Loucy (cell line): ENCODE results near the gene ZDHHC14.

Experiments used
- H2AFZ ChIP-seq: fragments of 200-600 bp; sonication (generic); 2 replicates; pipeline ENCODE4 v1.6.0; 2016; ENCODE audit warnings: antibody characterized with exemption, mild to moderate bottlenecking, low read length, moderate library complexity
- H3F3A ChIP-seq: fragments of 200-600 bp; 2 replicates; pipeline ENCODE4 v1.6.0; 2016; ENCODE audit warnings: antibody characterized with exemption, low read depth, mild to moderate bottlenecking
- H3K27me3 ChIP-seq: fragments of 200-600 bp; sonication (generic); 2 replicates; pipeline ENCODE4 v1.6.1; 2014; ENCODE audit warnings: low read length, mild to moderate bottlenecking; ENCODE audit not compliant: insufficient read depth, poor library complexity, severe bottlenecking
- H3K36me3 ChIP-seq: fragments of 200-600 bp; sonication (generic); 2 replicates; pipeline ENCODE4 v1.6.1; 2016; ENCODE audit warnings: low read length; ENCODE audit not compliant: insufficient read depth
- H3K4me1 ChIP-seq: fragments of 200-600 bp; sonication (generic); 2 replicates; pipeline ENCODE4 v1.5.1; 2014; ENCODE audit warnings: low read length, mild to moderate bottlenecking; ENCODE audit not compliant: insufficient read depth, poor library complexity, severe bottlenecking
- H3K4me2 ChIP-seq: fragments of 200-600 bp; sonication (generic); 2 replicates; pipeline ENCODE4 v1.6.0; 2014; ENCODE audit warnings: antibody characterized with exemption, low read length, low read depth, mild to moderate bottlenecking; ENCODE audit not compliant: poor library complexity, severe bottlenecking
- H3K4me3 ChIP-seq: fragments of 200-600 bp; sonication (generic); 2 replicates; pipeline ENCODE4 v1.5.1; 2014; ENCODE audit warnings: low read length, mild to moderate bottlenecking, mixed read lengths; ENCODE audit not compliant: poor library complexity, severe bottlenecking
- H3K79me2 ChIP-seq: fragments of 200-600 bp; sonication (generic); 2 replicates; pipeline ENCODE4 v1.6.1; 2014; ENCODE audit warnings: low read length; ENCODE audit not compliant: insufficient read depth
- H3K9ac ChIP-seq: fragments of 200-600 bp; sonication (generic); 2 replicates; pipeline ENCODE4 v1.6.0; 2014; ENCODE audit warnings: mild to moderate bottlenecking, low read depth, low read length, moderate library complexity; ENCODE audit not compliant: poor library complexity, severe bottlenecking
- H3K9me2 ChIP-seq: fragments of 200-600 bp; sonication (generic); replicated peaks from 2 replicates; pipeline ENCODE4 v1.6.1; 2016; ENCODE audit warnings: low read depth, low read length, mixed read lengths
- H3K9me3 ChIP-seq: fragments of 200-600 bp; sonication (generic); 2 replicates; pipeline ENCODE4 v1.6.1; 2014; ENCODE audit warnings: mild to moderate bottlenecking, antibody characterized with exemption, low read length, low read depth; ENCODE audit not compliant: insufficient read depth
- H4K20me1 ChIP-seq: fragments of 200-600 bp; sonication (generic); 2 replicates; pipeline ENCODE4 v1.6.0; 2014; ENCODE audit warnings: antibody characterized with exemption, low read length, mild to moderate bottlenecking; ENCODE audit not compliant: insufficient read depth, poor library complexity, severe bottlenecking
- EZH2phosphoT487 ChIP-seq: fragments of 200-600 bp; IDR thresholded peaks from 2 replicates; pipeline ENCODE4 v1.6.1; 2018; ENCODE audit warnings: antibody characterized with exemption, mild to moderate bottlenecking, moderate library complexity, borderline replicate concordance
- TF ChIP-seq, protein P1 (sequence below): fragments of 200-600 bp; sonication (generic); conservative IDR thresholded peaks from 2 replicates; pipeline ENCODE4 v1.5.1; 2014; ENCODE audit warnings: mild to moderate bottlenecking, antibody characterized with exemption, low read length

ZDHHC14 gene

DNA sequence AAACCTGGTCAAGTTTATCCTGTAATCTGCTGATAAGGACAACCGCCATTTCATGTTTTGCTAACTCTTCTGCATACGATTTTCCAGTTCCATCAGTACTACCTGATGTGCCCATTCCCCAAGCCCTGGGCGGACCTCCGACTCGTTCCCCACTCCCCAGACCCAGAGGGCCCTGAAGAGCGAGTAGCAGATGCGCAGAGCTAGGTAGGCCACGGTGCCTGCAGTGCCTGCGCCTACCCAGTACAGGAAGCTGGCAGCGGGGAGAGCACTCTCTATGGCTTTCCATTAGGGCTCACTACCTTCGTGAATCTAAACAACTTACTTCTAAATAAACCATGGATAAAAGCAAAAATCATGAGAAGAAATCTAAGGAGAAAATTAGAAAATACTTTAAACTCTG, 14.3 kb upstream of the ZDHHC14 start:
- H3K4me3 ChIP-seq: no peak overlapping the region
- TF ChIP-seq, protein P1, sequence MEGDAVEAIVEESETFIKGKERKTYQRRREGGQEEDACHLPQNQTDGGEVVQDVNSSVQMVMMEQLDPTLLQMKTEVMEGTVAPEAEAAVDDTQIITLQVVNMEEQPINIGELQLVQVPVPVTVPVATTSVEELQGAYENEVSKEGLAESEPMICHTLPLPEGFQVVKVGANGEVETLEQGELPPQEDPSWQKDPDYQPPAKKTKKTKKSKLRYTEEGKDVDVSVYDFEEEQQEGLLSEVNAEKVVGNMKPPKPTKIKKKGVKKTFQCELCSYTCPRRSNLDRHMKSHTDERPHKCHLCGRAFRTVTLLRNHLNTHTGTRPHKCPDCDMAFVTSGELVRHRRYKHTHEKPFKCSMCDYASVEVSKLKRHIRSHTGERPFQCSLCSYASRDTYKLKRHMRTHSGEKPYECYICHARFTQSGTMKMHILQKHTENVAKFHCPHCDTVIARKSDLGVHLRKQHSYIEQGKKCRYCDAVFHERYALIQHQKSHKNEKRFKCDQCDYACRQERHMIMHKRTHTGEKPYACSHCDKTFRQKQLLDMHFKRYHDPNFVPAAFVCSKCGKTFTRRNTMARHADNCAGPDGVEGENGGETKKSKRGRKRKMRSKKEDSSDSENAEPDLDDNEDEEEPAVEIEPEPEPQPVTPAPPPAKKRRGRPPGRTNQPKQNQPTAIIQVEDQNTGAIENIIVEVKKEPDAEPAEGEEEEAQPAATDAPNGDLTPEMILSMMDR: no peak
- no peak for TF ChIP-seq EZH2phosphoT487
- no peaks in the 10 kb centered on the region for H4K20me1 ChIP-seq
- H3K79me2 ChIP-seq: no peaks in the 10 kb centered on the region
- H3K27me3 ChIP-seq: peaks cover 5% of the 10 kb centered on the region
- peaks cover 2% of the 10 kb centered on the region for H3K4me1 ChIP-seq
- H2AFZ ChIP-seq: no peak overlapping the region
- no peaks in the 10 kb centered on the region for H3K9me2 ChIP-seq
- H3K9me3 ChIP-seq: no peaks in the 10 kb centered on the region
- H3K36me3 ChIP-seq: no peaks in the 10 kb centered on the region
- no peaks in the 10 kb centered on the region for H3F3A ChIP-seq
- H3K9ac ChIP-seq: no peak overlapping the region
- no peak overlapping the region for H3K4me2 ChIP-seq

DNA sequence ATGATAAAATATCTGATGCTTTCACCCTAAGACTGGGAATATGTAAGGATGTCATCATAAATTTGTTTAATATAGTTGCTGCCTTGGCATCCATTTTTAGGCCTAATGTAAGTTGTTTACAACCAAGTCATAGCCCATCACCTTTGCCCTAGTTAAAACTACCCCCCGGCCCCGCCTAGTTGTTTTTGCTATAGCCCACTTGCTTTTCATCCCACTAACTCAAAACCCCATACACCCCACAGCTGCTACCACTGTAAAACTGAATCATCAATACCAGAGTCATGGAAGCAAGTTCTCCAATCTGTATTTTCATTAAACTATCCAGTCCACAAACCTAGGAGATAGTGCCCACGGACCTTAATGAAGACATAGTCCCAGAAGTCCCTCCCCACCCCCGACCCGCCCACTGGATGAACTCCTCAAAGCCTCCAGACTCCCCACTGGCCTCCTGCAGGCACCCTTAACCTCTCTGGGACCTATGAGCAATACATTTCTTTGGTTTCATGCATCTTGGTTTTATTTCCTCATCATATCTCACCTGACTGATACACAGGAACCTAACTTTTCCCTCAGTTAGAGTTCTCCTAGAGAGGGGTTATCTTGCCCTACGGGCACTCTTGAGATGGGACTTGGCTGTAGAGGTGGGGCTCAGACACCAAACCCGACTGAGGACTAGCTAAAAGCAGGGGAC, 12.5 kb upstream of the ZDHHC14 start:
- no peak overlapping the region for H3K4me2 ChIP-seq
- H4K20me1 ChIP-seq: no peaks in the 10 kb centered on the region
- no peaks in the 10 kb centered on the region for H3K36me3 ChIP-seq
- no peak overlapping the region for H3K9ac ChIP-seq
- no peak overlapping the region for H3K4me3 ChIP-seq
- H3K9me3 ChIP-seq: no peaks in the 10 kb centered on the region
- H3K27me3 ChIP-seq: peaks cover 16% of the 10 kb centered on the region
- no peaks in the 10 kb centered on the region for H3K9me2 ChIP-seq
- H2AFZ ChIP-seq: no peak overlapping the region
- no peaks in the 10 kb centered on the region for H3F3A ChIP-seq
- H3K4me1 ChIP-seq: peaks cover 2% of the 10 kb centered on the region
- TF ChIP-seq EZH2phosphoT487: no peak
- TF ChIP-seq, protein P1: no peak; the same call in 1 of the 2 replicates
- H3K79me2 ChIP-seq: no peaks in the 10 kb centered on the region

DNA sequence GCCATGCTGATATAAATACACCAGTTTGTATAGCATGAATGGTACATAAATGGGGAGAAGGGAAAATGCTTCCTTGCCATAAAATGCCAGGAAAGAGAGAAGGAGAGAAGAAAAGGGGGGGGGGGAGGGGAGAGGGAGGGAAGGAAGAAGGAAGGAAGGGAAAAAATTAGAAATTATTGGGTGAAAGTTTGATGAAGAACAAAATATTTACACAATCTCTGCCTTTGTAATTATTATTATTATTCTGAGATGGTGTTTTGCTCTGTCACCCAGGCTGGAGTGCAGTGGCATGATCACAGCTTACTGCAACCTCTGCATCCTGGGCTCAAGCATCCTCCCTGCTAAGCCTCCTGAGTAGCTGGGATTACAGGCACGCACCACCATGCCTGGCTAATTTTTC, 10.2 kb upstream of the ZDHHC14 start:
- H3K4me1 ChIP-seq: peaks cover 2% of the 10 kb centered on the region
- H3K4me3 ChIP-seq: no peak overlapping the region
- no peaks in the 10 kb centered on the region for H3F3A ChIP-seq
- peaks cover 15% of the 10 kb centered on the region for H3K27me3 ChIP-seq
- no peak overlapping the region for H3K9ac ChIP-seq
- no peaks in the 10 kb centered on the region for H3K9me3 ChIP-seq
- TF ChIP-seq, protein P1: no peak
- no peak for TF ChIP-seq EZH2phosphoT487
- no peaks in the 10 kb centered on the region for H3K79me2 ChIP-seq
- no peak overlapping the region for H3K4me2 ChIP-seq
- H3K9me2 ChIP-seq: no peaks in the 10 kb centered on the region
- H4K20me1 ChIP-seq: no peaks in the 10 kb centered on the region
- no peak overlapping the region for H2AFZ ChIP-seq
- H3K36me3 ChIP-seq: no peaks in the 10 kb centered on the region
